Osteocyte (in vitro differentiated cells): ENCODE data around the gene NBAS. TPM values are rescaled to one million over a fixed set of nuclear protein-coding genes. Genes with fewer than 3 reads are reported as not detected.
"Not testable (repeated sequence)": the region's sequence is repeated elsewhere in the genome, so short reads cannot be mapped to it uniquely, and the experiment has no call there.

ENCODE experiments used
- DNase-seq: peaks from one replicate; pipeline ENCODE4 v3.0.0; 2021; ENCODE audit warnings: mixed read lengths; ENCODE audit not compliant: unreplicated experiment; ENCODE audit errors: extremely low spot score
- H3K27ac Mint-ChIP-seq: one replicate; pipeline ENCODE4 v1.8.0; 2021; ENCODE audit warnings: mild to moderate bottlenecking, mixed read lengths; ENCODE audit not compliant: unreplicated experiment
- H3K27me3 Mint-ChIP-seq: one replicate; pipeline ENCODE4 v1.8.0; 2021; ENCODE audit warnings: mixed read lengths; ENCODE audit not compliant: unreplicated experiment
- H3K36me3 Mint-ChIP-seq: one replicate; pipeline ENCODE4 v1.8.0; 2021; ENCODE audit warnings: mixed read lengths; ENCODE audit not compliant: unreplicated experiment
- H3K4me1 Mint-ChIP-seq: one replicate; pipeline ENCODE4 v1.8.0; 2021; ENCODE audit warnings: mixed read lengths; ENCODE audit not compliant: unreplicated experiment
- H3K4me3 Mint-ChIP-seq: one replicate; pipeline ENCODE4 v1.8.0; 2021; ENCODE audit warnings: mild to moderate bottlenecking, moderate library complexity, mixed read lengths; ENCODE audit not compliant: unreplicated experiment
- H3K9me3 Mint-ChIP-seq: one replicate; pipeline ENCODE4 v1.8.0; 2021; ENCODE audit warnings: mixed read lengths; ENCODE audit not compliant: unreplicated experiment
- CTCF ChIP-seq: fragments of 200-600 bp; sonication (generic); IDR thresholded peaks from 2 replicates; pipeline ENCODE4 v1.5.0; 2021; ENCODE audit warnings: antibody characterized with exemption, mild to moderate bottlenecking, moderate library complexity
- total RNA-seq: library from RNA; stranded (reverse); gene quantifications from 2 replicates; pipeline ENCODE4 v1.2.1, GENCODE V29; 2021

NBAS gene
- total RNA-seq, 1 donor from 2014 or later = 43.6 TPM

- peaks cover 27% of the 10 kb centered on the region for H3K36me3 Mint-ChIP-seq
- no peak for DNase-seq
- H3K27ac Mint-ChIP-seq = no peak overlapping the region
- H3K4me1 Mint-ChIP-seq = no peaks in the 10 kb centered on the region
- no peak overlapping the region for H3K4me3 Mint-ChIP-seq
- H3K27me3 Mint-ChIP-seq = no peaks in the 10 kb centered on the region
- H3K9me3 Mint-ChIP-seq = peaks cover 16% of the 10 kb centered on the region
- TF ChIP-seq CTCF = no peak
Observed at GRCh38 chr2:15223887-15224286, 337.2 kb downstream of the NBAS start.

DNA sequence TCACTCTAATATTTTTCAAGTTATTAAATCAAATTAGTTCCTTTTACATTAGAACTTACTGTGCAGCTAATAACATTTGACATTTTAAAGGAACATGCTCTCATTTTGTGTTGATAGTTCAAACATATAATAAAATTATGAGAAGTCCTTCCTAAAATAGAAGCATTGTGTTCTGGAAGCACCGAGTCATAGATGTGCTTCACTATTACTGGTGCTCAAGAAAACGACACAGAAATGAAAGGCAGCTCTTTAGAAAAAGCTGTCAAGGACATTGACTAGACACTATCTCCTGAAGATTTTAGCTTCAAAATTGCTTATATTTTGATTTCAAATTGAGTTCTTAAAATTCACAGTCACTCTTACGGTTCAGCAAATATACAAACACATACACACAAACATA is 338.3 kb downstream of the NBAS start:
- Mint-ChIP-seq H3K27me3 (no peaks in the 10 kb centered on the region), H3K4me1 (no peaks in the 10 kb centered on the region), H3K4me3 (no peak overlapping the region), H3K36me3 (peaks cover 18% of the 10 kb centered on the region), H3K9me3 (peaks cover 11% of the 10 kb centered on the region), H3K27ac (no peak overlapping the region)
- no peak for DNase-seq
- no peak for TF ChIP-seq CTCF

GRCh38 chr2:15220603-15221002 is 340.5 kb downstream of the NBAS start:
- peaks cover 11% of the 10 kb centered on the region for H3K36me3 Mint-ChIP-seq
- DNase-seq = no peak
- no peaks in the 10 kb centered on the region for H3K27me3 Mint-ChIP-seq
- H3K4me3 Mint-ChIP-seq = no peak overlapping the region
- H3K4me1 Mint-ChIP-seq = no peaks in the 10 kb centered on the region
- TF ChIP-seq CTCF = no peak
- no peak overlapping the region for H3K27ac Mint-ChIP-seq
- H3K9me3 Mint-ChIP-seq = no peaks in the 10 kb centered on the region

- no peak for TF ChIP-seq CTCF
- Mint-ChIP-seq H3K4me3 (no peak overlapping the region), H3K27me3 (no peaks in the 10 kb centered on the region), H3K27ac (no peak overlapping the region), H3K9me3 (no peaks in the 10 kb centered on the region), H3K36me3 (peaks cover 5% of the 10 kb centered on the region), H3K4me1 (no peaks in the 10 kb centered on the region)
- no peak for DNase-seq
Observed at GRCh38 chr2:15218423-15219086, 342.6 kb downstream of the NBAS start.

DNA sequence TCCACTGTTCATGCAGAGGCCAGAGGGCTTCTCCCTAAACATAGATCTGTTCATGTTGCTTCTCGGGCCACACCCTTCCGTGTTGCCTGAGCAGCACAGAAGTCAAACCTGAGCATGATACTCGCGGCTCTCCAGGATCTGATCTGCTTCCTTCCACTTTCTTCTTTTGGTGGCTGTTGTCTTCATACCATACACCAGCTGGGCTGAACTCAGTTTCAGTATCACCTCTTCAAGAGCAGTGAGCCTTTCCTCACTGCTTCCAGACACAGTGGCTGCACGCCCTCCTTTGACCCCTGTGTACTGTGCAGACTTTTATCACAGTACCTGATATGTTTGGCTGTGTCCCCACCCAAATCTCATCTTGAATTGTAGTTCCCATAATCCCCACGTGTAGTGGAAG is 348.9 kb downstream of the NBAS start:
- no peak for DNase-seq

GRCh38 chr2:15210542-15210941 is 350.6 kb downstream of the NBAS start:
- DNase-seq, H3K4me3 Mint-ChIP-seq, H3K27ac Mint-ChIP-seq, H3K4me1 Mint-ChIP-seq, H3K27me3 Mint-ChIP-seq, H3K9me3 Mint-ChIP-seq: not testable (repeated sequence)
- peaks cover 39% of the 10 kb centered on the region for H3K36me3 Mint-ChIP-seq

More for the DNA sequence above, 348.9 kb downstream of the NBAS start:
- Mint-ChIP-seq H3K9me3 (peaks cover 3% of the 10 kb centered on the region), H3K27me3 (no peaks in the 10 kb centered on the region), H3K36me3 (peaks cover 34% of the 10 kb centered on the region), H3K4me1 (no peaks in the 10 kb centered on the region), H3K27ac (no peak overlapping the region), H3K4me3 (no peak overlapping the region)
- no peak for TF ChIP-seq CTCF
